GM21576 (cell line): ENCODE measurements around the gene SPRR2G.
"Not testable (repeated sequence)": the region's sequence is repeated elsewhere in the genome, so short reads cannot be mapped to it uniquely, and the experiment has no call there.

Experiments
- ATAC-seq: cut with Tn5 transposase; IDR thresholded peaks from one replicate; pipeline ENCODE4 v1.9.1; 2021; ENCODE audit warnings: mild to moderate bottlenecking, moderate library complexity; ENCODE audit not compliant: unreplicated experiment

Gene SPRR2G

DNA sequence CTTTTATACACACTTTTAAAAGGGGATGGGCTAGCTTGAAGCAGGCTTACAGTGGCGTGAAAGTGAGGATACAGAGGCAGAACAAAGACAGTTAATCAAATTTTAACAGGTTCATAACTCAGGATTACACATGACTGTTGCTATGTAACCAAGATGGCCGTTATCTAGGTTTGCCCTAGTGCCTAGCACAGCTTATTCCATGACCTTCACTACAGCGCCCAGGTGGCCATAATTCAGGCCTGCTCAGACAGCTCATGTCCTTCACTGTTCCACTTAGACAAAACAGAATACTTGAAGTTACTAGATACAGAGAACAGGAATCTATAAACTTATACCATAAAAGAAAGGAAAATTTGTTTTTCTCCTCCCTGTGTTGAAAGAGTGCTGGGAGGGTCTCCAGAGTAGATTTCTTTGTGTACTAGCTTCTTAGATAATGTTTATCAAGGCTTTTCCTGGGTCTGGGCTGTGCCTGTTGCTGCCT, 31.2 kb downstream of the SPRR2G start:
- ATAC-seq = no peak

DNA sequence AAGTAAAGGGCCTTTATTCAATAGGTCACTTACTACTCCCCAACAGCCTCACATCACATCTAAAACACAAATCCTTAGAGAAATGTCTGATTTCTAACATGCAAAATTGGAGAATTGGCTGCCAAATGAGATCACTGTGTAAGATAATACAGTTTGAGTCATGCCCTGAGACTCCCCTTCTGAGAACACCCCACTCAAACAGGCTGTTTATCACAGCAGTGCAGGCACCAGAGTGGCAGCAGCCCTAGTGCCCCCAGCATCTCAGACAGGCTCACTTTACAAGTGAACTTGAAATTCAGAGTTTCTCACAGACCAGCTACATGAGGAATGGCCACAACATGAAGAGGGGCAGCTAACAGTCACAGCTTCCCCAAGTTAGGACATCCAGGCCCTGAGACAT, 35.4 kb downstream of the SPRR2G start:
- ATAC-seq = not testable (repeated sequence)

DNA sequence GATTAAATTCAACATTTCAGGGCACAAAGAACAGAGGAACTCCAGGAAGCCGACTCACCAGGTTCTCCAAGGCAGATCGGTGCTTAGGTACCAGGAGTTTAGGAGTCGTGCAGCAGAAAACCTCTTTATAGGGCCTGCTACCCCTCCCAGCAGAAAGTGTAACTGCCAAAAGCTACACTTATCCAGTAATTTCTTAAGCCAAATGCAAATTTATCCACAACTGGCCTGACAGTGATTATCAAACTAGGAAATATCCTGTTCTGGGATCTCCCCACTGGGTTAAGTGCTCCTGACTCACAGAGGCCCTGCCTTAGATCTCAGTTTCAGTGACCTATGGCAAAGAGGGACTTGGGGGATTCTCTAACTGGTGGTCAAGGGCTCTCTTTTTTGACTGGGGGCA, 37.3 kb downstream of the SPRR2G start, which contains the start of gene SPRR2F:
Gene SPRR2F, minus strand, starts transcription at position 101 of the 400 bp plus-strand sequence. CDS start 783 bp downstream, outside the sequence.
- no peak for ATAC-seq

DNA sequence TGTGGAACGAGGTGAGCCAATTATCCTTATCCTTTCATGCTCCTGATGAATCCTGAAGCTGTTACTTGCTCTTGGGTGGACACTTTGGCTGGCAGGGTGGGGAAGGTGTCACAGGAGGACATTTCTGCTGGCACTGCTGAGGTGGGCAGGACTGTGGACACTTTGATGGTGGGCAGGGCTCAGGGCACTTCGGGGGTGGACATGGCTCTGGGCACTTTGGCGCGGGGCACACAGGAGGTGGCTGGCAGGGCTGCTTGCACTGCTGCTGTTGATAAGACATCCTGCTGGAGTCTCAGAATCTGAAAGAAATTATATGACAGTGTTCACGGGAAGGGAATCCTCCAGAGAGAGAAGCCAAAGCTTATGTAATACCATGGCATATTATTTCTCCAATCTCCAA, 38.2 kb downstream of the SPRR2G start:
- ATAC-seq = not testable (repeated sequence)

DNA sequence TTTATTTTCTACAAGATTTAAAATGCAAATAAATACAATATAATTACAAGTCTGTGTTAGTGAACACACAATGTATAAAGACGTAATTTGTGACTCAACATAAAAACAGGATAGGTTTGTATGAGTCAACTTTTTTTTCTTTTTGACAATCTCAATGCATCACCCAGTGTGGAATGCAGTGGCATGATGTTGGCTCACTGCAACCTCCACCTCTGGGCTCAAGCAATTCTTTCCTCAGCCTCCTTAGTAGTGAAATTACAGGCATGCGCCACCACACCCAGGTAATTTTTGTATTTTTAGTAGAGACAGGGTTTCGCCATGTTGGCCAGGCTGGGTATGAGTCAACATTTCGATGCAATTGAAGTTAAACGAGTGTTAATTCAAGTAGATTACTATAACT, 50.4 kb downstream of the SPRR2G start:
- no peak for ATAC-seq
